ENCODE data around the gene INO80. TPM values are rescaled to one million over a fixed set of nuclear protein-coding genes. Genes with fewer than 3 reads are reported as not detected.

The INO80 gene
- total RNA-seq, 1 experiment from 2014 or later = 27.3 TPM

GRCh38 chr15:41061667-41062066 is 54.4 kb downstream of the INO80 start:
- Histone ChIP-seq H3K27ac (ENCODE audit: low read depth, low read length, poor library complexity, severe bottlenecking) (no peak overlapping the region), H3K9me3 (ENCODE audit: low read depth, low read length, poor library complexity, severe bottlenecking) (peaks cover 10% of the 10 kb centered on the region), H3K4me3 (ENCODE audit: low read depth, low read length, poor library complexity, severe bottlenecking) (no peak overlapping the region), H3K27me3 (replicated peaks; ENCODE audit: insufficient read depth, low read depth, low read length, poor library complexity) (no peaks in the 10 kb centered on the region), H3K36me3 (ENCODE audit: insufficient read depth, low read length, poor library complexity, severe bottlenecking) (peaks cover 71% of the 10 kb centered on the region), H3K4me1 (ENCODE audit: insufficient read depth, low read length, poor library complexity, severe bottlenecking) (no peaks in the 10 kb centered on the region)
- CTCF ChIA-PET = no interaction called here
- intact Hi-C loops (cut with micrococcal nuclease; ENCODE audit: unreplicated experiment) = no loop called here
- TF ChIP-seq CTCF (conservative IDR thresholded peaks at IDR 0.05; ENCODE audit: low read depth, low read length) = no peak
- POLR2A ChIA-PET (ENCODE audit: low non-redundant PET) = no interaction called here
- no peak for DNase-seq (ENCODE audit: low spot score)
- no TSS peak for BruUV-seq (replicated peaks)

DNA sequence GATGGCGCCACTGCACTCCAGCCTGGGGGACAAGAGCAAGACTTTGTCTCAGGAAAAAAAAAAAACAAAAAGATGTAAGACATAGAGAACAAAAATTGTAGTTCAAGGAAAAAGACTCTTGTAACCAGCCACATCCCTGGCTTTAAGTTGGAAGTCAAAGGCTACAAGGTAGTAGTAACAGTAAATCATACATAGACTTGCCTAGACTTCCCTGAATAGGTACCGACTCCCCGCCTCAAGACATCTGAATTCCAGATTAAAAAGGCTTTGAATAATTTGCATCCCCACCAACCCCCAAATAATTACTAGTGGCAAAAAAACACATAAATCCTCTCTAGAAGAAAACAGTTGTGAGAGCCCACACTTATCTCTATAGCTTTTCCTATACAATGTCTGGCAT is 55.6 kb downstream of the INO80 start:
- Histone ChIP-seq H3K36me3 (ENCODE audit: insufficient read depth, low read length, poor library complexity, severe bottlenecking) (peaks cover 75% of the 10 kb centered on the region), H3K4me3 (ENCODE audit: low read depth, low read length, poor library complexity, severe bottlenecking) (no peak overlapping the region), H3K27me3 (replicated peaks; ENCODE audit: insufficient read depth, low read depth, low read length, poor library complexity) (no peaks in the 10 kb centered on the region), H3K27ac (ENCODE audit: low read depth, low read length, poor library complexity, severe bottlenecking) (no peak overlapping the region), H3K4me1 (ENCODE audit: insufficient read depth, low read length, poor library complexity, severe bottlenecking) (no peaks in the 10 kb centered on the region), H3K9me3 (ENCODE audit: low read depth, low read length, poor library complexity, severe bottlenecking) (peaks cover 10% of the 10 kb centered on the region)
- intact Hi-C loops (cut with micrococcal nuclease; ENCODE audit: unreplicated experiment) = no loop called here
- BruUV-seq (replicated peaks) = no TSS peak
- ChIA-PET POLR2A (ENCODE audit: low non-redundant PET) (no interaction called here), CTCF (no interaction called here)
- TF ChIP-seq EZH2 (IDR thresholded peaks at IDR 0.05; ENCODE audit: borderline replicate concordance, low read depth, low read length, poor library complexity, severe bottlenecking) = no peak
- TF ChIP-seq CTCF (conservative IDR thresholded peaks at IDR 0.05; ENCODE audit: low read depth, low read length) = no peak
- no peak for DNase-seq (ENCODE audit: low spot score)

DNA sequence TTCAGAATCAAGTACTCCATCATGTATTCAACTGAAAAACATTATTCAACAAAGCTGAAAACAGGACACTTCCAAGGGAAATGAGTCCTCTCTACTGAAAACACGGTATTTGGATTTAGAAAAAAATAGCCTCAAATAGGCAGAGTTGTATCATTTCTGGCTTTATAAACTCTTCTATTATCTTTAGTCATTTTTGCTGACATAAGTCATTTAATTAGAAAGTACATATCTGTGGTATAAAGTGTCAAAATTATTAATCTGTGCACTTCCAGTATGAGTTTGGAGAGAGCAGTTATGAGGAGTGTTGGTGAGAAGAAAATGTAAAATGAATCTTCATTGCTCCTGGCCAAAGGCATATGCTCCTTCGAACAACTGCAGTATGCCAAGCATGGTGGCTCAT is 59.3 kb downstream of the INO80 start:
- CTCF ChIA-PET = no interaction called here
- peaks cover 80% of the 10 kb centered on the region for H3K36me3 ChIP-seq (ENCODE audit: insufficient read depth, low read length, poor library complexity, severe bottlenecking)

More for the DNA sequence above, 59.3 kb downstream of the INO80 start:
- no peak overlapping the region for H3K4me3 ChIP-seq (ENCODE audit: low read depth, low read length, poor library complexity, severe bottlenecking)
- intact Hi-C loops (cut with micrococcal nuclease; ENCODE audit: unreplicated experiment) = no loop called here
- POLR2A ChIA-PET (ENCODE audit: low non-redundant PET) = no interaction called here
- no TSS peak for BruUV-seq (replicated peaks)
- H3K4me1 ChIP-seq (ENCODE audit: insufficient read depth, low read length, poor library complexity, severe bottlenecking) = no peaks in the 10 kb centered on the region
- H3K9me3 ChIP-seq (ENCODE audit: low read depth, low read length, poor library complexity, severe bottlenecking) = peaks cover 3% of the 10 kb centered on the region
- no peak overlapping the region for H3K27ac ChIP-seq (ENCODE audit: low read depth, low read length, poor library complexity, severe bottlenecking)
- H3K27me3 ChIP-seq (replicated peaks; ENCODE audit: insufficient read depth, low read depth, low read length, poor library complexity) = no peaks in the 10 kb centered on the region
- no peak for DNase-seq (ENCODE audit: low spot score)
- no peak for TF ChIP-seq CTCF (conservative IDR thresholded peaks at IDR 0.05; ENCODE audit: low read depth, low read length)
- TF ChIP-seq EZH2 (IDR thresholded peaks at IDR 0.05; ENCODE audit: borderline replicate concordance, low read depth, low read length, poor library complexity, severe bottlenecking) = no peak

All from A673 (cell line).